H1 (cell line): ENCODE measurements around the gene ABTB1.

Experiments used
- BACH1 ChIP-seq: IDR thresholded peaks from 2 replicates; pipeline ENCODE4 v1.6.1; 2012; ENCODE audit warnings: low read length, improper control_type of control experiment
- CBX8 ChIP-seq: fragments of 300-800, 300-1000 bp; sonication (generic); IDR thresholded peaks from 2 replicates; pipeline ENCODE4 v1.7.1; 2016; ENCODE audit warnings: low read depth, low read length, borderline replicate concordance
- CHD7 ChIP-seq: fragments of 300-600 bp; sonication (generic); IDR thresholded peaks from 2 replicates; pipeline ENCODE4 v1.7.1; 2012; ENCODE audit warnings: low read length, moderate library complexity, mild to moderate bottlenecking, inconsistent platforms; ENCODE audit not compliant: insufficient replicate concordance
- EP300 ChIP-seq, 2 experiments: IDR thresholded peaks; 1 replicate in 1 of 2; 2 replicates in 1 of 2; pipeline ENCODE4 v1.6.1; 2011 to 2012; ENCODE audit warnings: low read depth in 2 of 2, low read length in 2 of 2, mild to moderate bottlenecking in 2 of 2, borderline replicate concordance in 1 of 2, inconsistent platforms in 1 of 2, moderate library complexity in 1 of 2
- EZH2 ChIP-seq: fragments of 200-600 bp; sonication (generic); IDR thresholded peaks from 2 replicates; pipeline ENCODE4 v1.7.1; 2012; ENCODE audit warnings: low read depth, mild to moderate bottlenecking, moderate library complexity, low read length, inconsistent platforms; ENCODE audit not compliant: severe bottlenecking
- GABPA ChIP-seq: IDR thresholded peaks from 2 replicates; pipeline ENCODE4 v1.6.1; 2011; ENCODE audit warnings: mild to moderate bottlenecking, low read length, moderate library complexity, borderline replicate concordance; ENCODE audit not compliant: insufficient read depth
- GTF2F1 ChIP-seq: IDR thresholded peaks from 2 replicates; pipeline ENCODE4 v1.6.1; 2012; ENCODE audit warnings: low read depth, low read length, improper control_type of control experiment, borderline replicate concordance
- JUN ChIP-seq: IDR thresholded peaks from 2 replicates; pipeline ENCODE4 v1.6.1; 2011; ENCODE audit warnings: low read depth, mild to moderate bottlenecking, improper control_type of control experiment, low read length
- NANOG ChIP-seq: IDR thresholded peaks from 2 replicates; pipeline ENCODE4 v1.6.1; 2011; ENCODE audit warnings: low read length, low read depth, mild to moderate bottlenecking, inconsistent platforms; ENCODE audit not compliant: insufficient read depth, poor library complexity, severe bottlenecking
- PHF8 ChIP-seq: fragments of 200-600 bp; sonication (generic); conservative IDR thresholded peaks from 2 replicates; pipeline ENCODE4 v1.7.1; 2012; ENCODE audit warnings: low read depth, mild to moderate bottlenecking, inconsistent platforms, low read length, moderate library complexity
- POLR2AphosphoS5 ChIP-seq: IDR thresholded peaks from 2 replicates; pipeline ENCODE4 v1.6.1; 2011; ENCODE audit warnings: low read depth, low read length
- SP4 ChIP-seq: IDR thresholded peaks from 2 replicates; pipeline ENCODE4 v1.6.1; 2012; ENCODE audit warnings: low read length, inconsistent platforms
- TBP ChIP-seq: IDR thresholded peaks from 2 replicates; pipeline ENCODE4 v1.6.1; 2011; ENCODE audit warnings: low read depth, low read length, improper control_type of control experiment
- TF ChIP-seq, protein P1 (sequence below), 3 experiments: IDR thresholded peaks; 1 replicate in 2 of 3; 2 replicates in 1 of 3; pipeline versions ENCODE4 v1.5.1 to v1.6.1; 2011; ENCODE audit warnings: low read length in 3 of 3, mild to moderate bottlenecking in 3 of 3, inconsistent platforms in 2 of 3, low read depth in 1 of 3, moderate library complexity in 1 of 3; ENCODE audit not compliant: insufficient read depth in 1 of 3; ENCODE audit errors: control extremely low read depth in 1 of 3

DNA sequence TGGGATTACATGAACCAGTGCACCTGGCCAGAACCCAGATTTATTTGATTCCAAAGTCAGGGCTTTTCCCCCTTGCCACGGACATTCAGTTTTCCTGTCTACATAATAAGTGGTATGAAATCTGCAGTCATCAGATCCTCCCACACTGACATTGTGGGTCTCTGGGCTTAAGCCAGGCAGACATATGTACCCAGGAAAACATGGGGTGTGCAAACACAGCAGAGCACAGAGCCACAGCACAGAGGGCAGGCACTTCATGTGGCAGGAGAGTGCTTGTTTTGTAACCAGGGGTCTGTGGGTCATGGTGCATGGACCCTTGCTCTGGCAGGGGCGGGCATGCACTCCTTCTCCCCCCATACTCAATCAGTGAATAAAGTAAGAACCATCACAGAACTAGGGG lies 6.1 kb upstream of the ABTB1 start:
- TF ChIP-seq TBP = no peak
- TF ChIP-seq NANOG = no peak
- TF ChIP-seq, protein P1, sequence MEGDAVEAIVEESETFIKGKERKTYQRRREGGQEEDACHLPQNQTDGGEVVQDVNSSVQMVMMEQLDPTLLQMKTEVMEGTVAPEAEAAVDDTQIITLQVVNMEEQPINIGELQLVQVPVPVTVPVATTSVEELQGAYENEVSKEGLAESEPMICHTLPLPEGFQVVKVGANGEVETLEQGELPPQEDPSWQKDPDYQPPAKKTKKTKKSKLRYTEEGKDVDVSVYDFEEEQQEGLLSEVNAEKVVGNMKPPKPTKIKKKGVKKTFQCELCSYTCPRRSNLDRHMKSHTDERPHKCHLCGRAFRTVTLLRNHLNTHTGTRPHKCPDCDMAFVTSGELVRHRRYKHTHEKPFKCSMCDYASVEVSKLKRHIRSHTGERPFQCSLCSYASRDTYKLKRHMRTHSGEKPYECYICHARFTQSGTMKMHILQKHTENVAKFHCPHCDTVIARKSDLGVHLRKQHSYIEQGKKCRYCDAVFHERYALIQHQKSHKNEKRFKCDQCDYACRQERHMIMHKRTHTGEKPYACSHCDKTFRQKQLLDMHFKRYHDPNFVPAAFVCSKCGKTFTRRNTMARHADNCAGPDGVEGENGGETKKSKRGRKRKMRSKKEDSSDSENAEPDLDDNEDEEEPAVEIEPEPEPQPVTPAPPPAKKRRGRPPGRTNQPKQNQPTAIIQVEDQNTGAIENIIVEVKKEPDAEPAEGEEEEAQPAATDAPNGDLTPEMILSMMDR (IDR thresholded peaks at IDR 0.05; ENCODE audit: control extremely low read depth in 1 of 3, insufficient read depth in 1 of 3, low read depth in 1 of 3, low read length in 3 of 3) = no peak
- TF ChIP-seq POLR2AphosphoS5 = no peak
- TF ChIP-seq SP4 = no peak
- TF ChIP-seq GTF2F1 = no peak
- TF ChIP-seq EZH2 = no peak
- TF ChIP-seq BACH1 = no peak
- TF ChIP-seq PHF8 = no peak
- TF ChIP-seq CBX8 = no peak
- TF ChIP-seq CHD7 = no peak
- no peak for TF ChIP-seq GABPA
- TF ChIP-seq EP300 (IDR thresholded peaks at IDR 0.05; ENCODE audit: borderline replicate concordance in 1 of 2, low read depth in 2 of 2, low read length in 2 of 2) = no peak
- TF ChIP-seq JUN = no peak
